AG04450 (cell line): ENCODE results near the gene GNB5. TPM values are rescaled to one million over a fixed set of nuclear protein-coding genes. Genes with fewer than 3 reads are reported as not detected.

Experiments
- CTCF ChIA-PET: fragments of 300-600, 350-600 bp; formaldehyde crosslinking; extraction: SDS; loops from one replicate; lab custom pipeline; 2022; ENCODE audit warnings: antibody characterized with exemption, inconsistent platforms; lab: Charles Lee
- POLR2A ChIA-PET: fragments of 350-600 bp; formaldehyde crosslinking; extraction: SDS; loops from one replicate; lab custom pipeline; 2021; ENCODE audit warnings: antibody characterized with exemption, inconsistent platforms; lab: Yijun Ruan, JAX
- DNase-seq: peaks from one replicate; pipeline ENCODE4 v3.0.0-alpha.2; 2011; ENCODE audit warnings: low read depth, low spot score
- H3K27ac ChIP-seq: one replicate; pipeline ENCODE4 v1.5.1; 2012; ENCODE audit warnings: low read depth, low read length, control low read depth
- H3K27me3 ChIP-seq: one replicate; pipeline ENCODE4 v1.6.0; 2012; ENCODE audit warnings: low read length; ENCODE audit not compliant: control insufficient read depth, insufficient read depth
- H3K4me3 ChIP-seq: 2 replicates; pipeline ENCODE4 v1.5.1; 2011; ENCODE audit warnings: mild to moderate bottlenecking, low read depth, low read length, control low read depth
- H3K9me3 ChIP-seq: 2 replicates; pipeline ENCODE4 v1.5.1; 2012; ENCODE audit warnings: low read length; ENCODE audit not compliant: control insufficient read depth, insufficient read depth
- CTCF ChIP-seq: IDR thresholded peaks from 2 replicates; pipeline ENCODE4 v1.5.1; 2011; ENCODE audit warnings: low read depth, low read length, control low read depth, inconsistent platforms
- polyA plus RNA-seq: library from polyadenylated mRNA; depleted of rRNA; stranded (reverse); fragments of >200 nt; gene quantifications from 2 replicates; pipeline ENCODE4 v1.2.3, GENCODE V29; 2011

GNB5 gene
- polyA plus RNA-seq, 1 experiment = 43.6 TPM

- DNase-seq = peak; percentile 77
- ChIA-PET POLR2A (no interaction called here), CTCF (no interaction called here)
- H3K27ac ChIP-seq = peak overlapping the region; percentile 47
- H3K4me3 ChIP-seq = no peak overlapping the region
- H3K9me3 ChIP-seq = no peaks in the 10 kb centered on the region; the same call in 1 of the 2 replicates
- H3K27me3 ChIP-seq = no peaks in the 10 kb centered on the region
- TF ChIP-seq CTCF = no peak
These were observed 95.5 kb downstream of the GNB5 start for GRCh38 chr15:52095597-52096262.

- no peak for TF ChIP-seq CTCF
- CTCF ChIA-PET = interaction anchor here (1.5 kb wide), 1 partner anchor 17 kb away, joined by 6 read pairs; no protein-coding TSS in a partner anchor
These were observed 96.2 kb downstream of the GNB5 start for GRCh38 chr15:52094811-52095584.

DNA sequence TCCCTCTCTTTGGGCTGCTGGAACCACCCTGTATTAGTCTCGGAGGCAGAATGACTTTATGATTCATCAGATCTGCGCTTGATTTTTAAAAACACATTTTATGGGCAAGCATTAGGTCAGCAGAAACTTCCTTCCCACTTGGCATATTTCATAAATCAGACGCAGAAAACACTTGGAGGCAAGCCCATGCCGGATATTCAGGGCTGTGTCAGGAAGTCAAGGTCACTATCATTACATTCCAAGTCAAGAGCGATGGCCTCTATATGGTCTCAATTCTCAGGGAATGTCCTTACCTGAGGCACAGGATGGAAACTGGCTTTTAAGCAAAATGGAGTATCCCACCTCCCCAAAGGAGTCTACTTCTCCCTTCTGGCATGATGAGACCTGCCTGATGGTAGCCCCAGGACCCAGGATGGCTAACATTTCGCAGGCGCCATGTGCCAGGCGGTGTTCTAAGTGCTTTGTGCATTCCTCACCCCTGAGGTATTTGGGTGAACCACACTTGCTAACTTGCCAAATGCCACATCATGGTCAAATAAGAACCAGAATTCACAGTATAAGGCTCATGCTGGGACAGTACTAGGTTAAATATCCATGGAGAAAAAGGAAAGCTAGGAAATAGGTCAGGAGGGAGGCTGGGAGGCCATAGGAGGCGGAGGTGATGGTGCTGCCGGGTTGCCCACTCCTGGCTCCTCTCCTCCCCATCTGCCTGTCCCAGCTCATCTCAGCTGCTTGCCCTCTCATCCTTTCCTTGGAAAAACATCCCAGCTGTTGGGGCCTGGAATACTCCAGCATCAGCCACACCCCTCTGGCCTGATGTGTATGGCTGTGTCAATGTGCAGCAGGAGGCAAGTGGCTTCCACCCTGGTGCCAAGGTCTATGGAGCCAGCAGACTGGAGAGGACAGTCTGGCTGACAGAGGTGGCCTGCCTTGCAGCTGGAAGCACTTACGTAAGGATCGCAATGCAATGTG is 97.4 kb downstream of the GNB5 start:
- CTCF ChIA-PET = interaction anchor here (0.6 to 1.5 kb wide), 2 partner anchors 12 to 15 kb away, joined by 3 to 6 read pairs; no protein-coding TSS in a partner anchor
- TF ChIP-seq CTCF = no peak
- H3K27me3 ChIP-seq = no peaks in the 10 kb centered on the region
- H3K9me3 ChIP-seq = no peaks in the 10 kb centered on the region; the same call in 1 of the 2 replicates
- H3K27ac ChIP-seq = peak overlapping the region; percentile 77
- POLR2A ChIA-PET = no interaction called here
- no peak overlapping the region for H3K4me3 ChIP-seq
- DNase-seq = peak; percentile 44

More at GRCh38 chr15:52094811-52095584, 96.2 kb downstream of the GNB5 start:
- DNase-seq = no peak
- Histone ChIP-seq H3K9me3 (no peaks in the 10 kb centered on the region; the same call in 1 of the 2 replicates), H3K27ac (peak overlapping the region; percentile 47), H3K27me3 (no peaks in the 10 kb centered on the region), H3K4me3 (no peak overlapping the region)
- POLR2A ChIA-PET = no interaction called here

DNA sequence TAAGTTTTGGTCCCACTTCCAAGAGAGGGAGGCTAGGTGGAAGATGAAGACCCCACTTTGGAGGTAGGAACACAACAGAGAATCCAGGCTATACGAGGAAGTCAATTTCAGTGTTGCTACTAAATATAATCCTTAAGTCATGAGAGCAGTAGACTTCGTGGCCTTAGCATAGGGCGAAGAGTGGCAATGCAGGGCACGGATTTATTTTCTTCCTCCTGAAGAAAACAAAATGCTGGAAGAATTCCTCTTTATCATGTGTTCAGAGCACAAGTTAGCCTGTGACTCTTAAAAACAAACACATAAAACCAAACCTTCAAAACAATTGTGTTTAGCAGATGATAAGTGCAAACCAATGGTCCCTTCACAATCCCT is 98.0 kb downstream of the GNB5 start:
- no peaks in the 10 kb centered on the region for H3K9me3 ChIP-seq
- H3K27ac ChIP-seq = peak overlapping the region; percentile 77
- TF ChIP-seq CTCF = no peak
- H3K4me3 ChIP-seq = no peak overlapping the region
- no peaks in the 10 kb centered on the region for H3K27me3 ChIP-seq
- DNase-seq = no peak
- ChIA-PET CTCF (interaction anchor here (1.0 to 3.9 kb wide), 2 partner anchors 10 to 14 kb away, joined by 3 to 19 read pairs; no protein-coding TSS in a partner anchor), POLR2A (no interaction called here)
